HG02973 (cell line): ENCODE data around the gene ADGRV1.
"Not testable (repeated sequence)": the region's sequence is repeated elsewhere in the genome, so short reads cannot be mapped to it uniquely, and the experiment has no call there.

ENCODE experiments used
- ATAC-seq: cut with Tn5 transposase; IDR thresholded peaks from one replicate; pipeline ENCODE4 v1.9.1; 2021; ENCODE audit warnings: moderate library complexity; ENCODE audit not compliant: unreplicated experiment

The ADGRV1 gene

GRCh38 chr5:91052977-91053740 is 494.6 kb downstream of the ADGRV1 start:
- no peak for ATAC-seq

- no peak for ATAC-seq
Measured at GRCh38 chr5:91053741-91054025, 495.1 kb downstream of the ADGRV1 start.

GRCh38 chr5:91058155-91058554 is 499.6 kb downstream of the ADGRV1 start:
- no peak for ATAC-seq

- no peak for ATAC-seq
Measured at GRCh38 chr5:91058575-91058974, 500.0 kb downstream of the ADGRV1 start.

- ATAC-seq: peak; percentile 91
Measured at GRCh38 chr5:91059409-91059808, 500.8 kb downstream of the ADGRV1 start.

GRCh38 chr5:91061094-91061493 is 502.5 kb downstream of the ADGRV1 start:
- ATAC-seq: no peak

- no peak for ATAC-seq
Measured at GRCh38 chr5:91061946-91062562, 503.5 kb downstream of the ADGRV1 start.

GRCh38 chr5:91063098-91063690 is 504.6 kb downstream of the ADGRV1 start:
- not testable (repeated sequence) for ATAC-seq

- ATAC-seq: no peak
Measured at GRCh38 chr5:91065496-91065895, 506.9 kb downstream of the ADGRV1 start.

- no peak for ATAC-seq
Measured at GRCh38 chr5:91069364-91069763, 510.8 kb downstream of the ADGRV1 start.

GRCh38 chr5:91070761-91071550 is 512.4 kb downstream of the ADGRV1 start:
- no peak for ATAC-seq

GRCh38 chr5:91072881-91073280 is 514.3 kb downstream of the ADGRV1 start:
- no peak for ATAC-seq

- ATAC-seq: no peak
Measured at GRCh38 chr5:91074615-91075014, 516.0 kb downstream of the ADGRV1 start.

GRCh38 chr5:91076138-91076537 is 517.5 kb downstream of the ADGRV1 start:
- no peak for ATAC-seq

GRCh38 chr5:91077623-91078022 is 519.0 kb downstream of the ADGRV1 start:
- ATAC-seq: no peak

- ATAC-seq: no peak
Measured at GRCh38 chr5:91079037-91079436, 520.4 kb downstream of the ADGRV1 start.

GRCh38 chr5:91089758-91090157 is 531.2 kb downstream of the ADGRV1 start:
- no peak for ATAC-seq

GRCh38 chr5:91090995-91091394 is 532.4 kb downstream of the ADGRV1 start:
- ATAC-seq: no peak

GRCh38 chr5:91091471-91092234 is 533.1 kb downstream of the ADGRV1 start:
- ATAC-seq: no peak

- no peak for ATAC-seq
Measured at GRCh38 chr5:91092859-91093783, 534.5 kb downstream of the ADGRV1 start.
